Right atrium auricular region (tissue), 2 donors: ENCODE measurements around the gene ARSB. TPM values are rescaled to one million over a fixed set of nuclear protein-coding genes. Genes with fewer than 3 reads are reported as not detected.
A peak's percentile ranks its signal among the peaks of the same experiment; 100 is the strongest.
"Not testable (repeated sequence)": the region's sequence is repeated elsewhere in the genome, so short reads cannot be mapped to it uniquely, and the experiment has no call there.

Experiments used
- DNase-seq: peaks from one replicate; pipeline ENCODE4 v3.0.0-alpha.2; 2019; ENCODE audit warnings: low spot score
- H3K27ac ChIP-seq, 2 donors: fragments of 200-600 bp; sonication (generic); 1 replicate in 1 of 2; 2 replicates in 1 of 2; pipeline ENCODE4 v1.5.1; 2016 to 2019
- H3K27me3 ChIP-seq, 2 donors: fragments of 200-600 bp; sonication (generic); one replicate each; pipeline versions ENCODE4 v1.5.1 to v1.6.0; 2017 to 2019
- H3K36me3 ChIP-seq: fragments of 200-600 bp; sonication (generic); one replicate; pipeline ENCODE4 v1.5.1; 2016
- H3K4me1 ChIP-seq, 2 donors: fragments of 200-600 bp; sonication (generic); one replicate each; pipeline versions ENCODE4 v1.5.1 to v1.6.0; 2017 to 2019
- H3K4me3 ChIP-seq, 2 donors: fragments of 200-600 bp; sonication (generic); 1 replicate in 1 of 2; 2 replicates in 1 of 2; pipeline ENCODE4 v1.5.1; 2017 to 2019; ENCODE audit warnings: mild to moderate bottlenecking in 1 of 2, moderate library complexity in 1 of 2
- H3K9me3 ChIP-seq, 2 donors: fragments of 200-600 bp; sonication (generic); one replicate each; pipeline ENCODE4 v1.5.1; 2019
- CTCF ChIP-seq, 2 donors: fragments of 200-600 bp; sonication (generic); IDR thresholded peaks; one replicate each; pipeline ENCODE4 v1.5.1; 2019; ENCODE audit warnings: antibody characterized with exemption in 2 of 2
- total RNA-seq, 2 donors: library from RNA; depleted of rRNA; stranded (reverse); fragments of >200 nt; gene quantifications; one replicate each; pipeline ENCODE4 v1.1.0, GENCODE V29; 2016

Gene ARSB
- total RNA-seq, 2 donors from 2014 or later = 11.5 to 16.4 TPM

- DNase-seq = no peak
- TF ChIP-seq CTCF (IDR thresholded peaks at IDR 0.05) = no peak
- H3K36me3 ChIP-seq = no peaks in the 10 kb centered on the region
- H3K27me3 ChIP-seq = no peaks in the 10 kb centered on the region
- H3K27ac ChIP-seq = no peak overlapping the region
- H3K9me3 ChIP-seq = no peaks in the 10 kb centered on the region
- H3K4me1 ChIP-seq = peaks cover 0 to 27% of the 10 kb centered on the region in 2 donors
- no peak overlapping the region for H3K4me3 ChIP-seq
Observed at GRCh38 chr5:78912085-78912771, 72.9 kb downstream of the ARSB start.

GRCh38 chr5:78909224-78909983 is 75.7 kb downstream of the ARSB start:
- not testable (repeated sequence) for H3K27me3 ChIP-seq, H3K9me3 ChIP-seq, DNase-seq, H3K4me3 ChIP-seq, H3K36me3 ChIP-seq
- Histone ChIP-seq H3K4me1 (peaks cover 0 to 33% of the 10 kb centered on the region in 2 donors), H3K27ac (peak overlapping the region in 1 of 2 donors; percentile 57)

GRCh38 chr5:78908173-78909061 is 76.7 kb downstream of the ARSB start:
- H3K4me1 ChIP-seq = peaks cover 0 to 33% of the 10 kb centered on the region in 2 donors
- H3K4me3 ChIP-seq = peak overlapping the region in 1 of 2 donors; percentile 32
- H3K9me3 ChIP-seq = no peaks in the 10 kb centered on the region
- H3K36me3 ChIP-seq = no peaks in the 10 kb centered on the region
- TF ChIP-seq CTCF (IDR thresholded peaks at IDR 0.05) = peak in 1 of 2 donors; percentile 20
- H3K27me3 ChIP-seq = no peaks in the 10 kb centered on the region
- peak; percentile 64 for DNase-seq
- H3K27ac ChIP-seq = peak overlapping the region; percentile 57 to 73

- Histone ChIP-seq H3K27me3 (no peaks in the 10 kb centered on the region), H3K4me3 (peak overlapping the region in 1 of 2 donors; percentile 32), H3K27ac (peak overlapping the region; percentile 57 to 73), H3K9me3 (no peaks in the 10 kb centered on the region), H3K36me3 (no peaks in the 10 kb centered on the region), H3K4me1 (peaks cover 0 to 31% of the 10 kb centered on the region in 2 donors)
- TF ChIP-seq CTCF (IDR thresholded peaks at IDR 0.05) = no peak
- no peak for DNase-seq
Observed at GRCh38 chr5:78907255-78907891, 77.7 kb downstream of the ARSB start.

- no peak overlapping the region for H3K27ac ChIP-seq
Observed at GRCh38 chr5:78905084-78905938, 79.8 kb downstream of the ARSB start.

More at GRCh38 chr5:78905084-78905938, 79.8 kb downstream of the ARSB start:
- Histone ChIP-seq H3K36me3 (no peaks in the 10 kb centered on the region), H3K4me1 (peaks cover 0 to 30% of the 10 kb centered on the region in 2 donors), H3K9me3 (no peaks in the 10 kb centered on the region), H3K4me3 (no peak overlapping the region), H3K27me3 (no peaks in the 10 kb centered on the region)
- DNase-seq = no peak
- no peak for TF ChIP-seq CTCF (IDR thresholded peaks at IDR 0.05)
